H9 (cell line): ENCODE measurements around the gene IDI2. TPM values are rescaled to one million over a fixed set of nuclear protein-coding genes. Genes with fewer than 3 reads are reported as not detected.
"Not testable (repeated sequence)": the region's sequence is repeated elsewhere in the genome, so short reads cannot be mapped to it uniquely, and the experiment has no call there.

ENCODE experiments used
- DNase-seq: peaks from one replicate; pipeline ENCODE4 v3.0.0-alpha.2; 2017
- H2AFZ ChIP-seq: one replicate; pipeline ENCODE4 v1.6.1; 2013; ENCODE audit warnings: mild to moderate bottlenecking, low read length, control low read depth, moderate library complexity
- H2AK5ac ChIP-seq: 2 replicates; pipeline ENCODE4 v1.6.1; 2013; ENCODE audit warnings: low read length, control low read depth, mixed read lengths; ENCODE audit not compliant: insufficient read length
- H2BK120ac ChIP-seq: one replicate; pipeline ENCODE4 v1.6.1; 2013; ENCODE audit warnings: low read depth, mild to moderate bottlenecking, low read length, control low read depth, inconsistent platforms; ENCODE audit not compliant: poor library complexity, severe bottlenecking
- H2BK12ac ChIP-seq: 2 replicates; pipeline ENCODE4 v1.6.1; 2013; ENCODE audit warnings: low read length, control low read depth, mixed read lengths, low read depth; ENCODE audit not compliant: insufficient read length
- H2BK15ac ChIP-seq: 2 replicates; pipeline ENCODE4 v1.6.1; 2013; ENCODE audit warnings: low read depth, low read length, control low read depth
- H2BK20ac ChIP-seq: one replicate; pipeline ENCODE4 v1.6.1; 2013; ENCODE audit warnings: low read depth, mild to moderate bottlenecking, low read length, control low read depth, inconsistent platforms; ENCODE audit not compliant: poor library complexity, severe bottlenecking
- H2BK5ac ChIP-seq: 2 replicates; pipeline ENCODE4 v1.6.1; 2013; ENCODE audit warnings: low read length, control low read depth, mixed read lengths; ENCODE audit not compliant: insufficient read length
- H3K14ac ChIP-seq: 2 replicates; pipeline ENCODE4 v1.6.1; 2013; ENCODE audit warnings: low read length, control low read depth; ENCODE audit not compliant: insufficient read depth
- H3K18ac ChIP-seq: 2 replicates; pipeline ENCODE4 v1.6.1; 2013; ENCODE audit warnings: low read depth, mild to moderate bottlenecking, mixed read lengths, low read length, control low read depth; ENCODE audit not compliant: insufficient read length
- H3K23ac ChIP-seq: 2 replicates; pipeline ENCODE4 v1.6.1; 2013; ENCODE audit warnings: low read length, control low read depth, mixed read lengths, low read depth; ENCODE audit not compliant: insufficient read length
- H3K23me2 ChIP-seq: 2 replicates; pipeline ENCODE4 v1.6.1; 2013; ENCODE audit warnings: low read depth, mild to moderate bottlenecking, mixed read lengths, low read length, control low read depth; ENCODE audit not compliant: insufficient read length, poor library complexity, severe bottlenecking
- H3K27ac ChIP-seq: 2 replicates; pipeline ENCODE4 v1.5.1; 2013; ENCODE audit warnings: low read length, control low read depth, mixed read lengths, low read depth; ENCODE audit not compliant: insufficient read length
- H3K27me3 ChIP-seq: 2 replicates; pipeline ENCODE4 v1.6.1; 2013; ENCODE audit warnings: low read length, control low read depth, inconsistent platforms; ENCODE audit not compliant: insufficient read depth
- H3K4ac ChIP-seq: 2 replicates; pipeline ENCODE4 v1.6.1; 2013; ENCODE audit warnings: low read depth, mild to moderate bottlenecking, control low read depth, inconsistent platforms, low read length, moderate library complexity
- H3K4me1 ChIP-seq: 2 replicates; pipeline ENCODE4 v1.6.1; 2013; ENCODE audit warnings: low read length, control low read depth, inconsistent platforms; ENCODE audit not compliant: insufficient read depth
- H3K4me2 ChIP-seq: 2 replicates; pipeline ENCODE4 v1.6.1; 2013; ENCODE audit warnings: low read length, control low read depth, mixed read lengths; ENCODE audit not compliant: insufficient read length, insufficient read depth
- H3K56ac ChIP-seq: 2 replicates; pipeline ENCODE4 v1.6.1; 2013; ENCODE audit warnings: low read depth, mild to moderate bottlenecking, mixed read lengths, low read length, control low read depth; ENCODE audit not compliant: insufficient read length
- H3K79me1 ChIP-seq: 2 replicates; pipeline ENCODE4 v1.6.1; 2013; ENCODE audit warnings: low read depth, mild to moderate bottlenecking, moderate library complexity, low read length, control low read depth, inconsistent platforms; ENCODE audit not compliant: insufficient read depth, poor library complexity, severe bottlenecking
- H3K79me2 ChIP-seq: 2 replicates; pipeline ENCODE4 v1.6.1; 2013; ENCODE audit warnings: low read length, control low read depth, inconsistent platforms; ENCODE audit not compliant: insufficient read depth
- H3K9ac ChIP-seq: 2 replicates; pipeline ENCODE4 v1.6.1; 2013; ENCODE audit warnings: low read length, control low read depth, mixed read lengths; ENCODE audit not compliant: insufficient read length; ENCODE audit errors: extremely low read depth
- H3K9me3 ChIP-seq: one replicate; pipeline ENCODE4 v1.6.1; 2013; ENCODE audit warnings: low read depth, low read length, inconsistent platforms; ENCODE audit not compliant: control insufficient read depth
- H3T11ph ChIP-seq: one replicate; pipeline ENCODE4 v1.6.1; 2013; ENCODE audit warnings: mild to moderate bottlenecking, low read length, control low read depth, inconsistent platforms
- H4K20me1 ChIP-seq: one replicate; pipeline ENCODE4 v1.6.1; 2013; ENCODE audit not compliant: control insufficient read depth, insufficient read length, insufficient read depth
- H4K5ac ChIP-seq: 2 replicates; pipeline ENCODE4 v1.6.1; 2013; ENCODE audit warnings: low read depth, mild to moderate bottlenecking, mixed read lengths, low read length, control low read depth; ENCODE audit not compliant: insufficient read length
- H4K8ac ChIP-seq: replicated peaks from 2 replicates; pipeline ENCODE4 v1.6.1; 2013; ENCODE audit warnings: low read length, control low read depth, mixed read lengths, low read depth; ENCODE audit not compliant: insufficient read length
- H4K91ac ChIP-seq: 2 replicates; pipeline ENCODE4 v1.6.1; 2013; ENCODE audit warnings: low read depth, mild to moderate bottlenecking, moderate library complexity, mixed read lengths, low read length, control low read depth; ENCODE audit not compliant: insufficient read length
- H3K27ac Mint-ChIP-seq, 3 experiments: 2 replicates in 2 of 3; 3 replicates in 1 of 3; pipeline ENCODE4 v1.8.0; 2020 to 2021; ENCODE audit warnings: mixed read lengths in 3 of 3, mild to moderate bottlenecking in 1 of 3, moderate library complexity in 1 of 3
- H3K27me3 Mint-ChIP-seq: 2 replicates; pipeline ENCODE4 v1.8.0; 2021; ENCODE audit warnings: low read depth, mild to moderate bottlenecking, moderate library complexity, mixed read lengths
- H3K36me3 Mint-ChIP-seq, 3 experiments: 2 replicates in 2 of 3; 3 replicates in 1 of 3; pipeline ENCODE4 v1.8.0; 2020 to 2021; ENCODE audit warnings: low read depth in 3 of 3, mixed read lengths in 3 of 3; ENCODE audit not compliant: insufficient read depth in 1 of 3
- H3K4me1 Mint-ChIP-seq, 2 experiments: 2 replicates each; pipeline ENCODE4 v1.8.0; 2020; ENCODE audit warnings: mixed read lengths in 2 of 2
- H3K4me3 Mint-ChIP-seq, 2 experiments: 2 replicates in 1 of 2; 3 replicates in 1 of 2; pipeline ENCODE4 v1.8.0; 2020 to 2021; ENCODE audit warnings: mild to moderate bottlenecking in 2 of 2, mixed read lengths in 2 of 2, moderate library complexity in 1 of 2
- H3K9me3 Mint-ChIP-seq, 2 experiments: 2 replicates in 1 of 2; 3 replicates in 1 of 2; pipeline ENCODE4 v1.8.0; 2020; ENCODE audit warnings: mild to moderate bottlenecking in 2 of 2, mixed read lengths in 2 of 2, moderate library complexity in 1 of 2
- CTCF ChIP-seq: fragments of 200-600 bp; sonication (generic); conservative IDR thresholded peaks from 3 replicates; pipeline ENCODE4 v1.8.0; 2021; ENCODE audit warnings: antibody characterized with exemption, mild to moderate bottlenecking
- WGBS: extraction: QIAGEN DNeasy Blood & Tissue Kit; methylation state at CpG from one replicate; pipeline ENCODE4 v1.1.7; 2013; ENCODE audit warnings: missing lambda C conversion rate, low lambda C conversion rate, mixed read lengths; ENCODE audit not compliant: insufficient read length; ENCODE audit errors: extremely low coverage; 5-methylcytosine and 5-hydroxymethylcytosine counted together
- total RNA-seq: library from RNA; stranded (reverse); gene quantifications from 2 replicates; pipeline ENCODE4 v1.2.1, GENCODE V29; 2021

Gene IDI2
- total RNA-seq, 1 experiment from 2014 or later = not detected

- H3K27ac Mint-ChIP-seq = peak overlapping the region in 1 of 3 experiments; percentile 83; a peak in 1 of 7 replicates
- no peak for TF ChIP-seq CTCF
Observed at GRCh38 chr10:1040133-1040532, 14.5 kb upstream of the IDI2 start.

GRCh38 chr10:1038769-1039168, 13.1 kb upstream of the IDI2 start:
- H2BK15ac ChIP-seq, H2BK120ac ChIP-seq: not testable (repeated sequence)

More at GRCh38 chr10:1040133-1040532, 14.5 kb upstream of the IDI2 start:
- Histone ChIP-seq H3K23ac (no peak overlapping the region), H3K4me1 (no peaks in the 10 kb centered on the region; the same call in none of the 2 replicates), H3K79me2 (peaks cover 8% of the 10 kb centered on the region), H3K23me2 (no peaks in the 10 kb centered on the region), H3K18ac (no peak overlapping the region), H4K8ac (no peak overlapping the region), H3K27ac (no peak overlapping the region), H3K9ac (no peak overlapping the region), H4K91ac (no peak overlapping the region), H3K79me1 (no peaks in the 10 kb centered on the region), H2BK20ac (no peak overlapping the region), H3K27me3 (no peaks in the 10 kb centered on the region), H3K14ac (no peak overlapping the region), H3K4me2 (no peak overlapping the region), H3K56ac (no peak overlapping the region), H2BK12ac (no peak overlapping the region), H3T11ph (no peak overlapping the region), H3K9me3 (no peaks in the 10 kb centered on the region), H2BK120ac (no peak overlapping the region), H2BK5ac (no peak overlapping the region), H2AFZ (no peak overlapping the region), H3K4ac (no peak overlapping the region), H2AK5ac (no peak overlapping the region), H2BK15ac (no peak overlapping the region), H4K20me1 (no peaks in the 10 kb centered on the region), H4K5ac (no peak overlapping the region)
- Mint-ChIP-seq H3K4me1 (peaks cover 17 to 20% of the 10 kb centered on the region in 2 experiments), H3K4me3 (no peak overlapping the region), H3K36me3 (peaks cover 20 to 49% (median 44%) of the 10 kb centered on the region in 3 experiments; a peak in 6 of 7 replicates), H3K9me3 (no peaks in the 10 kb centered on the region; a peak in 1 of 5 replicates), H3K27me3 (no peaks in the 10 kb centered on the region)
- WGBS = no CpG with 5 or more reads among the region's 3 CpGs
- DNase-seq = no peak

More at GRCh38 chr10:1038769-1039168, 13.1 kb upstream of the IDI2 start:
- Mint-ChIP-seq H3K4me1 (peaks cover 15 to 19% of the 10 kb centered on the region in 2 experiments), H3K36me3 (peaks cover 16 to 38% (median 35%) of the 10 kb centered on the region in 3 experiments; a peak in 6 of 7 replicates)
- not testable (repeated sequence) for H3K9me3 ChIP-seq, H3K56ac ChIP-seq, H4K8ac ChIP-seq, H3K4me2 ChIP-seq, H3K9me3 Mint-ChIP-seq, H3K9ac ChIP-seq, H2AK5ac ChIP-seq, H4K5ac ChIP-seq, H2AFZ ChIP-seq, H4K91ac ChIP-seq, H3K23me2 ChIP-seq, H3K4me1 ChIP-seq, H3K79me2 ChIP-seq, H3K4ac ChIP-seq, H2BK12ac ChIP-seq, H2BK5ac ChIP-seq, H3K23ac ChIP-seq, H3K18ac ChIP-seq, H3K27me3 Mint-ChIP-seq, H3K27ac Mint-ChIP-seq, H2BK20ac ChIP-seq, H3T11ph ChIP-seq, DNase-seq, H3K27me3 ChIP-seq, H3K14ac ChIP-seq, H3K27ac ChIP-seq, H4K20me1 ChIP-seq, H3K4me3 Mint-ChIP-seq, H3K79me1 ChIP-seq
- no CpG with 5 or more reads among the region's 20 CpGs for WGBS
